HCT116 (cell line): ENCODE data around the gene PLCD1.
"Not testable (repeated sequence)": the region's sequence is repeated elsewhere in the genome, so short reads cannot be mapped to it uniquely, and the experiment has no call there.

Experiments
- EZH2 ChIP-seq: fragments of 200-600 bp; sonication (generic); IDR thresholded peaks from 2 replicates; pipeline ENCODE4 v1.6.1; 2017; ENCODE audit warnings: antibody characterized with exemption, mixed run types
- EZH2phosphoT487 ChIP-seq: fragments of 200-600 bp; IDR thresholded peaks from 2 replicates; pipeline ENCODE4 v1.6.1; 2018; ENCODE audit warnings: antibody characterized with exemption, borderline replicate concordance
- POLR2A ChIP-seq: IDR thresholded peaks from 2 replicates; pipeline ENCODE4 v1.7.0; 2011; ENCODE audit warnings: borderline replicate concordance; ENCODE audit not compliant: insufficient read depth, insufficient read length; ENCODE audit errors: extremely low read depth
- SIN3A ChIP-seq: IDR thresholded peaks from 2 replicates; pipeline ENCODE4 v1.6.1; 2012; ENCODE audit warnings: low read depth
- SP1 ChIP-seq: IDR thresholded peaks from 2 replicates; pipeline ENCODE4 v1.6.1; 2012; ENCODE audit warnings: low read depth
- ZNF274 ChIP-seq: fragments of 200-500 bp; sonication (Bioruptor generic); IDR thresholded peaks from 2 replicates; pipeline ENCODE4 v1.6.1; 2014; ENCODE audit warnings: mild to moderate bottlenecking, low read depth, low read length, inconsistent platforms
- TF ChIP-seq, protein P1 (sequence below), 3 experiments: fragments of 200-600 bp in 1 of 3; sonication (generic) in 1 of 3; IDR thresholded peaks in 2 of 3; conservative IDR thresholded peaks in 1 of 3; 2 replicates each; pipeline ENCODE4 v1.5.1; 2012 to 2017; ENCODE audit warnings: low read depth in 2 of 3, low read length in 2 of 3, antibody characterized with exemption in 1 of 3, borderline replicate concordance in 1 of 3, control low read depth in 1 of 3, mild to moderate bottlenecking in 1 of 3, mixed read lengths in 1 of 3, mixed run types in 1 of 3, moderate library complexity in 1 of 3; ENCODE audit not compliant: insufficient read depth in 1 of 3

DNA sequence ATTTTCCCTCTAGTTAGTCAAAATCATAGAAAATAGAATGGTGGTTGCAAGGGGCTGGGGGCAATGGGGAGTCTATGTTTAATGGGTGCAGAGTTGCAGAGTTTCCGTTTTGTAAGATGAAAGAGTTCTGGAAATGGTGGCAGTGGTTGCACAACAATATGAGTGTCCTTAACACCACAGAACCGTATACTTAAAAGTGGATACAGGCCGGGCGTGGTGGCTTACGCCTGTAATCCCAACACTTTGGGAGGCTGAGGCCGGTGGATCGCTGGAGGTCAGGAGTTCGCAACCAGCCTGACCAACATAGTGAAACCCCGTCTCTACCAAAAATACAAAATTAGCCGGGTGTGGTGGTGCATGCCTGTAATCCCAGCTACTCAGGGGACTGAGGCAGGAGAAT, 41.1 kb downstream of the PLCD1 start:
- TF ChIP-seq, protein P1, sequence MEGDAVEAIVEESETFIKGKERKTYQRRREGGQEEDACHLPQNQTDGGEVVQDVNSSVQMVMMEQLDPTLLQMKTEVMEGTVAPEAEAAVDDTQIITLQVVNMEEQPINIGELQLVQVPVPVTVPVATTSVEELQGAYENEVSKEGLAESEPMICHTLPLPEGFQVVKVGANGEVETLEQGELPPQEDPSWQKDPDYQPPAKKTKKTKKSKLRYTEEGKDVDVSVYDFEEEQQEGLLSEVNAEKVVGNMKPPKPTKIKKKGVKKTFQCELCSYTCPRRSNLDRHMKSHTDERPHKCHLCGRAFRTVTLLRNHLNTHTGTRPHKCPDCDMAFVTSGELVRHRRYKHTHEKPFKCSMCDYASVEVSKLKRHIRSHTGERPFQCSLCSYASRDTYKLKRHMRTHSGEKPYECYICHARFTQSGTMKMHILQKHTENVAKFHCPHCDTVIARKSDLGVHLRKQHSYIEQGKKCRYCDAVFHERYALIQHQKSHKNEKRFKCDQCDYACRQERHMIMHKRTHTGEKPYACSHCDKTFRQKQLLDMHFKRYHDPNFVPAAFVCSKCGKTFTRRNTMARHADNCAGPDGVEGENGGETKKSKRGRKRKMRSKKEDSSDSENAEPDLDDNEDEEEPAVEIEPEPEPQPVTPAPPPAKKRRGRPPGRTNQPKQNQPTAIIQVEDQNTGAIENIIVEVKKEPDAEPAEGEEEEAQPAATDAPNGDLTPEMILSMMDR (IDR thresholded peaks at IDR 0.05 in 2 of 3, conservative IDR thresholded peaks at IDR 0.05 in 1 of 3; ENCODE audit: borderline replicate concordance in 1 of 3, insufficient read depth in 1 of 3, low read depth in 2 of 3, low read length in 2 of 3), result not testable (repeated sequence)
- not testable (repeated sequence) for TF ChIP-seq ZNF274, SP1, SIN3A, EZH2phosphoT487, POLR2A, EZH2
